GM23338 (cell line): ENCODE results near the gene ADCY5. TPM values are rescaled to one million over a fixed set of nuclear protein-coding genes. Genes with fewer than 3 reads are reported as not detected.

Source experiments
- ATAC-seq: fragments of 200-7000 bp; cut with Tn5 transposase; 3 replicates; pipeline ENCODE4 v1.9.1; 2020
- DNase-seq: peaks from one replicate; pipeline ENCODE4 v3.0.0-alpha.2; 2015; ENCODE audit warnings: low spot score
- H2AFZ ChIP-seq: fragments of 200-600 bp; sonication (generic); 2 replicates; pipeline ENCODE4 v1.8.0; 2016; ENCODE audit warnings: antibody characterized with exemption, mild to moderate bottlenecking, moderate library complexity
- H3F3A ChIP-seq: fragments of 200-600 bp; sonication (generic); replicated peaks from 2 replicates; pipeline ENCODE4 v1.8.0; 2017; ENCODE audit warnings: antibody characterized with exemption, mixed run types, low read depth
- H3K27ac ChIP-seq: fragments of 200-600 bp; sonication (generic); 2 replicates; pipeline ENCODE4 v1.6.1; 2016; ENCODE audit warnings: low read depth
- H3K27me3 ChIP-seq: fragments of 200-600 bp; sonication (generic); 2 replicates; pipeline ENCODE4 v1.8.0; 2016; ENCODE audit warnings: mild to moderate bottlenecking, mixed run types, moderate library complexity; ENCODE audit not compliant: insufficient read depth
- H3K36me3 ChIP-seq: fragments of 200-600 bp; sonication (generic); 2 replicates; pipeline ENCODE4 v1.8.0; 2016; ENCODE audit warnings: mild to moderate bottlenecking; ENCODE audit not compliant: insufficient read depth
- H3K4me1 ChIP-seq: fragments of 200-600 bp; sonication (generic); 2 replicates; pipeline ENCODE4 v1.8.0; 2016; ENCODE audit warnings: mild to moderate bottlenecking, moderate library complexity; ENCODE audit not compliant: insufficient read depth
- H3K4me2 ChIP-seq: fragments of 200-600 bp; sonication (generic); 2 replicates; pipeline ENCODE4 v1.7.1; 2017; ENCODE audit warnings: mixed run types
- H3K4me3 ChIP-seq: fragments of 200-600 bp; sonication (generic); 2 replicates; pipeline ENCODE4 v1.6.1; 2016; ENCODE audit warnings: mixed run types
- H3K79me2 ChIP-seq: fragments of 200-600 bp; sonication (generic); replicated peaks from 2 replicates; pipeline ENCODE4 v1.8.0; 2017; ENCODE audit warnings: mild to moderate bottlenecking; ENCODE audit not compliant: insufficient read depth
- H3K9me2 ChIP-seq: fragments of 200-600 bp; sonication (generic); 2 replicates; pipeline ENCODE4 v1.8.0; 2017; ENCODE audit not compliant: insufficient read depth
- H4K20me1 ChIP-seq: fragments of 200-600 bp; sonication (generic); replicated peaks from 2 replicates; pipeline ENCODE4 v1.8.0; 2017; ENCODE audit warnings: mild to moderate bottlenecking; ENCODE audit not compliant: insufficient read depth
- H3K27ac Mint-ChIP-seq: 2 replicates; pipeline ENCODE4 v1.8.0; 2020; ENCODE audit warnings: inconsistent platforms, mild to moderate bottlenecking, moderate library complexity, mixed read lengths
- H3K27me3 Mint-ChIP-seq: 3 replicates; pipeline ENCODE4 v1.8.0; 2022; ENCODE audit warnings: low read depth, mild to moderate bottlenecking, moderate library complexity, mixed read lengths, inconsistent platforms; ENCODE audit not compliant: insufficient read depth, poor library complexity
- H3K36me3 Mint-ChIP-seq: 3 replicates; pipeline ENCODE4 v1.8.0; 2021; ENCODE audit warnings: low read depth, mild to moderate bottlenecking, inconsistent platforms, moderate library complexity, mixed read lengths
- H3K4me1 Mint-ChIP-seq: 3 replicates; pipeline ENCODE4 v1.8.0; 2020; ENCODE audit warnings: mild to moderate bottlenecking, inconsistent platforms, mixed read lengths
- H3K4me3 Mint-ChIP-seq: 3 replicates; pipeline ENCODE4 v1.8.0; 2021; ENCODE audit warnings: moderate library complexity, mild to moderate bottlenecking, inconsistent platforms, mixed read lengths
- H3K9me3 Mint-ChIP-seq: 3 replicates; pipeline ENCODE4 v1.8.0; 2020; ENCODE audit warnings: moderate library complexity, mild to moderate bottlenecking, inconsistent platforms, mixed read lengths
- EZH2 ChIP-seq: fragments of 200-600 bp; sonication (generic); IDR thresholded peaks from one replicate; pipeline ENCODE4 v1.8.0; 2017; ENCODE audit warnings: antibody characterized with exemption, mild to moderate bottlenecking, low read depth; ENCODE audit not compliant: unreplicated experiment
- JUNB ChIP-seq: IDR thresholded peaks from one replicate; pipeline ENCODE4 v1.6.1; 2016; ENCODE audit warnings: antibody characterized with exemption; ENCODE audit not compliant: unreplicated experiment
- POLR2AphosphoS5 ChIP-seq: IDR thresholded peaks from 2 replicates; pipeline ENCODE4 v1.6.1; 2016; ENCODE audit warnings: antibody characterized with exemption, low read depth
- STAT1 ChIP-seq: IDR thresholded peaks from one replicate; pipeline ENCODE4 v1.6.1; 2016; ENCODE audit warnings: antibody characterized with exemption; ENCODE audit not compliant: unreplicated experiment
- ZNF331 ChIP-seq: fragments of 250-450 bp; sonication (Bioruptor Pico); IDR thresholded peaks from 2 replicates; pipeline ENCODE4 v1.5.0; 2020; ENCODE audit warnings: low read depth, mild to moderate bottlenecking, moderate library complexity
- polyA plus RNA-seq: library from polyadenylated mRNA; unstranded; fragments of >200 nt; fragmentation: Nextera tagmentation; extraction: Ambion mirVana; gene quantifications from 2 replicates; pipeline ENCODE4 v1.2.1, GENCODE V29; 2016
- total RNA-seq: library from RNA; depleted of rRNA; stranded (reverse); fragments of >200 nt; shearing (Covaris generic); gene quantifications from 2 replicates; pipeline ENCODE4 v1.2.3, GENCODE V29; 2014
- TF ChIP-seq, protein P1 (sequence below), 2 experiments: fragments of 200-600 bp in 1 of 2; sonication (generic) in 1 of 2; conservative IDR thresholded peaks; 2 replicates each; pipeline versions ENCODE4 v1.5.1 to v1.6.1; 2016 to 2017; ENCODE audit warnings: antibody characterized with exemption in 2 of 2, low read depth in 2 of 2, mild to moderate bottlenecking in 2 of 2, moderate library complexity in 1 of 2
- TF ChIP-seq, protein P2 (sequence below): fragments of 250-450 bp; sonication (Bioruptor Pico); IDR thresholded peaks from 2 replicates; pipeline ENCODE4 v1.5.0; 2020; ENCODE audit warnings: mild to moderate bottlenecking, moderate library complexity

The ADCY5 gene
- total and polyA plus RNA-seq, 2 experiments from 2014 or later: 3.5 to 10.2 TPM

DNA sequence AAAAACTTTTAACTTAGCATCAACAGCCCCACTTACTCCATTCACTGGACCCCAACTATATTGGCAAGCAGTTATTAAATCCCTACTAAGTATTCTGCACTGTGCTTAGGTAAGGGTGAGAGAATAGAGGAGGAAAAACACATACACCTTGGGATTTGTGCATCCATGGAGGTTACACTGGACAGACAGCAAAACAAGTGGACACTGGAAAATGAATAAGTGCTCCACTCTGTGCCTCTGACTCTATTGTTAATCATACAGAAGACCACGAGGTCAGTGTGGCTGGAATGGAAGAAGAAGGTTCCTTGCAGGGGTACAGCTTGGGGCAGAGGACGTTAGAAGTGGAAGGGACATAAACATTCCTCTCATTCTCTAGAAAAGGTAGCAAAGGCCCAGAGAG lies 3.2 kb downstream of the ADCY5 start:
- TF ChIP-seq EZH2 (no peak), POLR2AphosphoS5 (no peak), ZNF331 (CRISPR knock-in tag) (no peak), STAT1 (no peak), JUNB (no peak)
- TF ChIP-seq, protein P1, sequence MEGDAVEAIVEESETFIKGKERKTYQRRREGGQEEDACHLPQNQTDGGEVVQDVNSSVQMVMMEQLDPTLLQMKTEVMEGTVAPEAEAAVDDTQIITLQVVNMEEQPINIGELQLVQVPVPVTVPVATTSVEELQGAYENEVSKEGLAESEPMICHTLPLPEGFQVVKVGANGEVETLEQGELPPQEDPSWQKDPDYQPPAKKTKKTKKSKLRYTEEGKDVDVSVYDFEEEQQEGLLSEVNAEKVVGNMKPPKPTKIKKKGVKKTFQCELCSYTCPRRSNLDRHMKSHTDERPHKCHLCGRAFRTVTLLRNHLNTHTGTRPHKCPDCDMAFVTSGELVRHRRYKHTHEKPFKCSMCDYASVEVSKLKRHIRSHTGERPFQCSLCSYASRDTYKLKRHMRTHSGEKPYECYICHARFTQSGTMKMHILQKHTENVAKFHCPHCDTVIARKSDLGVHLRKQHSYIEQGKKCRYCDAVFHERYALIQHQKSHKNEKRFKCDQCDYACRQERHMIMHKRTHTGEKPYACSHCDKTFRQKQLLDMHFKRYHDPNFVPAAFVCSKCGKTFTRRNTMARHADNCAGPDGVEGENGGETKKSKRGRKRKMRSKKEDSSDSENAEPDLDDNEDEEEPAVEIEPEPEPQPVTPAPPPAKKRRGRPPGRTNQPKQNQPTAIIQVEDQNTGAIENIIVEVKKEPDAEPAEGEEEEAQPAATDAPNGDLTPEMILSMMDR (conservative IDR thresholded peaks at IDR 0.05; ENCODE audit: low read depth in 2 of 2): no peak
- TF ChIP-seq, protein P2, sequence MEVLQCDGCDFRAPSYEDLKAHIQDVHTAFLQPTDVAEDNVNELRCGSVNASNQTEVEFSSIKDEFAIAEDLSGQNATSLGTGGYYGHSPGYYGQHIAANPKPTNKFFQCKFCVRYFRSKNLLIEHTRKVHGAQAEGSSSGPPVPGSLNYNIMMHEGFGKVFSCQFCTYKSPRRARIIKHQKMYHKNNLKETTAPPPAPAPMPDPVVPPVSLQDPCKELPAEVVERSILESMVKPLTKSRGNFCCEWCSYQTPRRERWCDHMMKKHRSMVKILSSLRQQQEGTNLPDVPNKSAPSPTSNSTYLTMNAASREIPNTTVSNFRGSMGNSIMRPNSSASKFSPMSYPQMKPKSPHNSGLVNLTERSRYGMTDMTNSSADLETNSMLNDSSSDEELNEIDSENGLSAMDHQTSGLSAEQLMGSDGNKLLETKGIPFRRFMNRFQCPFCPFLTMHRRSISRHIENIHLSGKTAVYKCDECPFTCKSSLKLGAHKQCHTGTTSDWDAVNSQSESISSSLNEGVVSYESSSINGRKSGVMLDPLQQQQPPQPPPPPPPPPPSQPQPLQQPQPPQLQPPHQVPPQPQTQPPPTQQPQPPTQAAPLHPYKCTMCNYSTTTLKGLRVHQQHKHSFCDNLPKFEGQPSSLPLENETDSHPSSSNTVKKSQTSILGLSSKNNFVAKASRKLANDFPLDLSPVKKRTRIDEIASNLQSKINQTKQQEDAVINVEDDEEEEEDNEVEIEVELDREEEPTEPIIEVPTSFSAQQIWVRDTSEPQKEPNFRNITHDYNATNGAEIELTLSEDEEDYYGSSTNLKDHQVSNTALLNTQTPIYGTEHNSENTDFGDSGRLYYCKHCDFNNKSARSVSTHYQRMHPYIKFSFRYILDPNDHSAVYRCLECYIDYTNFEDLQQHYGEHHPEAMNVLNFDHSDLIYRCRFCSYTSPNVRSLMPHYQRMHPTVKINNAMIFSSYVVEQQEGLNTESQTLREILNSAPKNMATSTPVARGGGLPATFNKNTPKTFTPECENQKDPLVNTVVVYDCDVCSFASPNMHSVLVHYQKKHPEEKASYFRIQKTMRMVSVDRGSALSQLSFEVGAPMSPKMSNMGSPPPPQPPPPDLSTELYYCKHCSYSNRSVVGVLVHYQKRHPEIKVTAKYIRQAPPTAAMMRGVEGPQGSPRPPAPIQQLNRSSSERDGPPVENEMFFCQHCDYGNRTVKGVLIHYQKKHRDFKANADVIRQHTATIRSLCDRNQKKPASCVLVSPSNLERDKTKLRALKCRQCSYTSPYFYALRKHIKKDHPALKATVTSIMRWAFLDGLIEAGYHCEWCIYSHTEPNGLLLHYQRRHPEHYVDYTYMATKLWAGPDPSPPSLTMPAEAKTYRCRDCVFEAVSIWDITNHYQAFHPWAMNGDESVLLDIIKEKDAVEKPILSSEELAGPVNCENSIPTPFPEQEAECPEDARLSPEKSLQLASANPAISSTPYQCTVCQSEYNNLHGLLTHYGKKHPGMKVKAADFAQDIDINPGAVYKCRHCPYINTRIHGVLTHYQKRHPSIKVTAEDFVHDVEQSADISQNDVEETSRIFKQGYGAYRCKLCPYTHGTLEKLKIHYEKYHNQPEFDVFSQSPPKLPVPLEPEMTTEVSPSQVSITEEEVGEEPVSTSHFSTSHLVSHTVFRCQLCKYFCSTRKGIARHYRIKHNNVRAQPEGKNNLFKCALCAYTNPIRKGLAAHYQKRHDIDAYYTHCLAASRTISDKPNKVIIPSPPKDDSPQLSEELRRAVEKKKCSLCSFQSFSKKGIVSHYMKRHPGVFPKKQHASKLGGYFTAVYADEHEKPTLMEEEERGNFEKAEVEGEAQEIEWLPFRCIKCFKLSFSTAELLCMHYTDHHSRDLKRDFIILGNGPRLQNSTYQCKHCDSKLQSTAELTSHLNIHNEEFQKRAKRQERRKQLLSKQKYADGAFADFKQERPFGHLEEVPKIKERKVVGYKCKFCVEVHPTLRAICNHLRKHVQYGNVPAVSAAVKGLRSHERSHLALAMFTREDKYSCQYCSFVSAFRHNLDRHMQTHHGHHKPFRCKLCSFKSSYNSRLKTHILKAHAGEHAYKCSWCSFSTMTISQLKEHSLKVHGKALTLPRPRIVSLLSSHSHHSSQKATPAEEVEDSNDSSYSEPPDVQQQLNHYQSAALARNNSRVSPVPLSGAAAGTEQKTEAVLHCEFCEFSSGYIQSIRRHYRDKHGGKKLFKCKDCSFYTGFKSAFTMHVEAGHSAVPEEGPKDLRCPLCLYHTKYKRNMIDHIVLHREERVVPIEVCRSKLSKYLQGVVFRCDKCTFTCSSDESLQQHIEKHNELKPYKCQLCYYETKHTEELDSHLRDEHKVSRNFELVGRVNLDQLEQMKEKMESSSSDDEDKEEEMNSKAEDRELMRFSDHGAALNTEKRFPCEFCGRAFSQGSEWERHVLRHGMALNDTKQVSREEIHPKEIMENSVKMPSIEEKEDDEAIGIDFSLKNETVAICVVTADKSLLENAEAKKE (CRISPR knock-in tag): no peak
- peaks cover 14% of the 10 kb centered on the region; the same call in 1 of the 2 replicates for H3K4me1 ChIP-seq
- no peaks in the 10 kb centered on the region for H3K36me3 ChIP-seq
- no peaks in the 10 kb centered on the region; the same call in 1 of the 2 replicates for H3F3A ChIP-seq
- no peak overlapping the region for H3K4me2 ChIP-seq
- Mint-ChIP-seq H3K36me3 (peaks cover 3% of the 10 kb centered on the region; the same call in 1 of the 3 replicates), H3K4me1 (peaks cover 29% of the 10 kb centered on the region), H3K4me3 (no peak overlapping the region), H3K27ac (no peak overlapping the region), H3K9me3 (no peaks in the 10 kb centered on the region; the same call in 1 of the 3 replicates), H3K27me3 (peaks cover 29% of the 10 kb centered on the region)
- DNase-seq (no peak), ATAC-seq (no peak)
- no peak overlapping the region for H3K4me3 ChIP-seq
- no peak overlapping the region for H3K27ac ChIP-seq
- peaks cover 40% of the 10 kb centered on the region for H3K27me3 ChIP-seq
- 0 out of 2 replicates have a peak, but pooled peaks cover under 1% of the 10 kb centered on the region for H3K9me2 ChIP-seq
- H3K79me2 ChIP-seq: no peaks in the 10 kb centered on the region
- H4K20me1 ChIP-seq: peaks cover 10% of the 10 kb centered on the region; the same call in 1 of the 2 replicates
- H2AFZ ChIP-seq: no peak overlapping the region
